Measurements from ENCODE around the gene CRMP1.

GRCh38 chr4:5809216-5809776, 83.6 kb downstream of the CRMP1 start:
- TF ChIP-seq CTCF (IDR thresholded peaks at IDR 0.05), result no peak
- TF ChIP-seq POLR2A (IDR thresholded peaks at IDR 0.05), result no peak

All from thyroid gland (tissue), 4 donors.